Fibroblast of pulmonary artery (primary cell): ENCODE measurements around the gene SIRT1.

Experiments used
- DNase-seq: peaks from one replicate; pipeline ENCODE4 v3.0.0-alpha.2; 2010; ENCODE audit warnings: low read depth
- H3K4me3 ChIP-seq: replicated peaks from 2 replicates; pipeline ENCODE4 v1.5.1; 2011; ENCODE audit warnings: low read depth, mild to moderate bottlenecking, control low read depth, low read length, moderate library complexity
- TF ChIP-seq, protein P1 (sequence below): IDR thresholded peaks from 2 replicates; pipeline ENCODE4 v1.5.1; 2011; ENCODE audit warnings: mild to moderate bottlenecking, control low read depth, low read length, inconsistent platforms; ENCODE audit errors: missing control alignments

Gene SIRT1

GRCh38 chr10:67841737-67842136 is 42.7 kb upstream of the SIRT1 start:
- TF ChIP-seq, protein P1, sequence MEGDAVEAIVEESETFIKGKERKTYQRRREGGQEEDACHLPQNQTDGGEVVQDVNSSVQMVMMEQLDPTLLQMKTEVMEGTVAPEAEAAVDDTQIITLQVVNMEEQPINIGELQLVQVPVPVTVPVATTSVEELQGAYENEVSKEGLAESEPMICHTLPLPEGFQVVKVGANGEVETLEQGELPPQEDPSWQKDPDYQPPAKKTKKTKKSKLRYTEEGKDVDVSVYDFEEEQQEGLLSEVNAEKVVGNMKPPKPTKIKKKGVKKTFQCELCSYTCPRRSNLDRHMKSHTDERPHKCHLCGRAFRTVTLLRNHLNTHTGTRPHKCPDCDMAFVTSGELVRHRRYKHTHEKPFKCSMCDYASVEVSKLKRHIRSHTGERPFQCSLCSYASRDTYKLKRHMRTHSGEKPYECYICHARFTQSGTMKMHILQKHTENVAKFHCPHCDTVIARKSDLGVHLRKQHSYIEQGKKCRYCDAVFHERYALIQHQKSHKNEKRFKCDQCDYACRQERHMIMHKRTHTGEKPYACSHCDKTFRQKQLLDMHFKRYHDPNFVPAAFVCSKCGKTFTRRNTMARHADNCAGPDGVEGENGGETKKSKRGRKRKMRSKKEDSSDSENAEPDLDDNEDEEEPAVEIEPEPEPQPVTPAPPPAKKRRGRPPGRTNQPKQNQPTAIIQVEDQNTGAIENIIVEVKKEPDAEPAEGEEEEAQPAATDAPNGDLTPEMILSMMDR = no peak
- no peak for DNase-seq
- H3K4me3 ChIP-seq = no peak overlapping the region

GRCh38 chr10:67843284-67843683 is 41.2 kb upstream of the SIRT1 start:
- no peak for DNase-seq
- H3K4me3 ChIP-seq = no peak overlapping the region
- TF ChIP-seq, protein P1 = no peak

DNA sequence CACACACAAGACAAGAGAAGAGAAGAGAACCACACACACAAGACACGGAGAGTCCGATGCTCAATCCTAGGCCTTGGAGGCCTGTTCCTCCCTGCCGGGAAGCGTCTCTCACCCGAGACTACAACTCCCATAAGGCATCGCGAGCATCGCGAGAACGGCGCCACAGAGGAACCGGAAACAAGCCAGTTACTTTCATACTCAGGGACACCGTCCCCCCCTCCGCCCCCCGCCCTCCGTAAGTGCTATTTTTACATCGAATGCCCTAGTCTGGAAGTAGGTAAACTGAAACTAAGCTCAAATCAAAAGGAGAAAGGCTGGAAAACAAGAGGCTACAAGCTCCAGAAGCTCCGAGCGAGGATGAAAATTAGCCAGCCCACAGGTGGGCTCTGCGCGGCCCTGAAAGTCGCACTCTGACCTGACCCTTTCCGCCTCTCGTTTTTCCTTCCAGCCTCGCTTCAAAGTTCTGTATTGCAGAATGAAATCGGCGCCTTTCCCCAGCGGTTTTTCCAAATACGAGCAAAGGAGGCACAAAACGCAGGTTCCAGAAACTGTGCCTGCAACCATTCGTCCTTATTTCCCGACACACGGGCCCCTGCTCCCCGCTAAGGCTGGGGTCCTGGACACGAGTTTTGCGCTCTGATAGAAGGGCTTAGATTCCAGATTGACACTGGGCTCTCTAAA is 35.0 kb upstream of the SIRT1 start:
- H3K4me3 ChIP-seq = peak overlapping the region; percentile 64
- TF ChIP-seq, protein P1 = no peak
- DNase-seq = peak; percentile 96

GRCh38 chr10:67851186-67851585 is 33.3 kb upstream of the SIRT1 start:
- H3K4me3 ChIP-seq = no peak overlapping the region
- DNase-seq = no peak
- TF ChIP-seq, protein P1 = no peak

DNA sequence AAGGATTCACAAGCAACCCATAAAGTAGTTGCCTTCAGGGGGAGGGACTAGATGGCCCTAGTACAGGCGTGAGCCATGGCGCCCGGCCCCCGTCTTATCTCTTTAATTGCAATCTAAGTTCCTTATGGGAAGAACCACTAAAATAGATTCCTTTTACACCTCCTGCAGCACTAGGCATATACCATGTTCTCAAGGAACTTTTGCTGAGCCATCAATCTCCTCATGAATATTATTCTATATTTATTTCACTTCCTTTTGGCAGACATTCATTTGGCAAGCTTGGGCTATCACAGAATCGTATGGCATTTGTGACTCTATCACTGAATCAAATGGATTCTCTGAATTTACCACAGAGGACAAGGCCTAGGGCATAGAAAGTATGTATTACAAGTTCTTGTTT is 31.7 kb upstream of the SIRT1 start:
- no peak overlapping the region for H3K4me3 ChIP-seq
- TF ChIP-seq, protein P1 = no peak
- DNase-seq = no peak

DNA sequence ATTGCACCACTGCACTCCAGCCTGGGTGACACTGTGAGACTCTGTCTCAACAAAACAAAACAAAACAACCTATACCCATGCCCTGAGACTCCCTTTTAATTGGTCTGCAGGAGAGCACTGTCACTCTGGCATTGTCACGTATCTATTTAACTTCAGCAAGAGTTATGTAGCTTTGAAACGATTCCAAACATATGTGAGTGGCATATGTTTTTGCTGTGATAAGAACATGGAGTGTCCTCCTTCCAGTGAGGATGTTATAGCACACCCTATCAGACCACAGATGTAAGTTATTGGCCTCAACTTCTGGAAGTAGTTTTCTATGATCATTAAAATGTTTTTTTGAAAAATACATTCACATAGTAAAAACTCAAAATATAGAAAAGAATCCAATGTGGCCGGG is 30.9 kb upstream of the SIRT1 start:
- no peak overlapping the region for H3K4me3 ChIP-seq
- DNase-seq = no peak
- TF ChIP-seq, protein P1 = no peak

DNA sequence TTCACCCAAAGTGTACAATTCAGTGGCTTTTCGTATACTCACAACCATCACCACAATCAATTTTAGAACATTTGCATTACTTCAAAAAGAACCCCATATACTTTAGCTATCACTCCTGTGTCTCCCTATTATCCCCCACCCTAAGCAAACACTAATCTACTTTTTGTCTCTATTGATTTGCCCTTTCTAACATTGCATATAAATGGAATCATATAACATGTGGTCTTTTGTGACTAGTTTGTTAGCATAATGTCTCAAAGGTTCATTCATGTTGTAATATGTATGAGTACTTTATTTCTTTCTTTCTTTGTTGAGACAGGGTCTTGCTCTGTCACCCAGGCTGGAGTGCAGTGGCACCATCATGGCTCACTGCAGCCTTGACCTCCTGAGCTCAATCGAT is 25.5 kb upstream of the SIRT1 start:
- TF ChIP-seq, protein P1 = no peak
- no peak overlapping the region for H3K4me3 ChIP-seq
- no peak for DNase-seq
